ENCODE data around the gene CRYL1.

GRCh38 chr13:20472531-20472930, 53.1 kb downstream of the CRYL1 start:
- no peak for TF ChIP-seq HMGXB4 (CRISPR knock-in tag; IDR thresholded peaks at IDR 0.05)
- no peak for TF ChIP-seq JUN (CRISPR knock-in tag; IDR thresholded peaks at IDR 0.05)
- no peak for TF ChIP-seq GABPB1 (CRISPR knock-in tag; IDR thresholded peaks at IDR 0.05)
- no peak for TF ChIP-seq ATF2 (CRISPR knock-in tag; IDR thresholded peaks at IDR 0.05; ENCODE audit: borderline replicate concordance, low read depth)
- TF ChIP-seq CTCF (IDR thresholded peaks at IDR 0.05), result no peak
- no peak for TF ChIP-seq NFE2L1 (CRISPR knock-in tag; IDR thresholded peaks at IDR 0.05)
- TF ChIP-seq NFATC4 (CRISPR knock-in tag; IDR thresholded peaks at IDR 0.05), result no peak
- TF ChIP-seq NR1H2 (CRISPR knock-in tag; IDR thresholded peaks at IDR 0.05), result no peak
- no peak for TF ChIP-seq ATF1 (CRISPR knock-in tag; IDR thresholded peaks at IDR 0.05)
- no peak for TF ChIP-seq USF2 (CRISPR knock-in tag; IDR thresholded peaks at IDR 0.05)
- no peak for TF ChIP-seq SMAD3 (CRISPR knock-in tag; IDR thresholded peaks at IDR 0.05; ENCODE audit: borderline replicate concordance)
- no peak for TF ChIP-seq ELF4 (CRISPR knock-in tag; IDR thresholded peaks at IDR 0.05; ENCODE audit: low read depth)
- no peak for TF ChIP-seq FOXP4 (CRISPR knock-in tag; IDR thresholded peaks at IDR 0.05)
- no peak for TF ChIP-seq PRRX2 (CRISPR knock-in tag; IDR thresholded peaks at IDR 0.05)

Data from WTC11 (cell line).